ENCODE data around the gene IGFLR1. TPM values are rescaled to one million over a fixed set of nuclear protein-coding genes. Genes with fewer than 3 reads are reported as not detected.

Gene IGFLR1, protein sequence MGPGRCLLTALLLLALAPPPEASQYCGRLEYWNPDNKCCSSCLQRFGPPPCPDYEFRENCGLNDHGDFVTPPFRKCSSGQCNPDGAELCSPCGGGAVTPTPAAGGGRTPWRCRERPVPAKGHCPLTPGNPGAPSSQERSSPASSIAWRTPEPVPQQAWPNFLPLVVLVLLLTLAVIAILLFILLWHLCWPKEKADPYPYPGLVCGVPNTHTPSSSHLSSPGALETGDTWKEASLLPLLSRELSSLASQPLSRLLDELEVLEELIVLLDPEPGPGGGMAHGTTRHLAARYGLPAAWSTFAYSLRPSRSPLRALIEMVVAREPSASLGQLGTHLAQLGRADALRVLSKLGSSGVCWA
- polyA plus RNA-seq (2011; rRNA removed), result 5.7 and 6.4 TPM in 2 replicates
- polyA plus RNA-seq (2012; cell fraction: cytosol; rRNA removed), result 15.7 and 23.3 TPM in 2 replicates
- 21.1 and 28.1 TPM in 2 replicates for polyA plus RNA-seq (2012; cell fraction: nucleus; rRNA removed)
- 13.4 to 15.9 TPM (median 14.4 TPM) in 3 replicates for polyA plus RNA-seq (2017; fragmentation: RNase III; extraction: RNeasy Plus Mini Kit Qiagen cat#74134 plus additional on column Dnase treatment)
- polyA minus RNA-seq (2011; rRNA and poly(A)+ RNA removed), result 3.1 and 5.9 TPM in 2 replicates

GRCh38 chr19:35742121-35742724 is at the start of gene IGFLR1:
Gene IGFLR1 (minus strand): TSS chr19:35742452. CDS start chr19:35741180, 1,272 bp downstream.
- 94% methylated on average over 9 of the region's 9 CpGs for WGBS (ENCODE audit: missing lambda C conversion rate)
- POLR2A ChIA-PET, result no interaction called here
- Histone ChIP-seq H3K9me3 (no peaks in the 10 kb centered on the region), H3K27ac (peak within 1 kb of the TSS; percentile 62 to 84), H3K4me2 (peak within 1 kb of the TSS; percentile 89), H3K4me1 (peaks cover 30% of the 10 kb centered on the region), H3K4me3 (peak within 1 kb of the TSS; percentile 47; the same call in 2 of the 3 replicates)
- no peak for DNase-seq (ENCODE audit: low read depth in 1 of 2, low spot score in 1 of 2)
- TF ChIP-seq MAFK (IDR thresholded peaks at IDR 0.05; ENCODE audit: partially characterized antibody), result no peak
- no peak for TF ChIP-seq HDAC2 (IDR thresholded peaks at IDR 0.05)
- no peak for FAIRE-seq
- ATAC-seq, result no peak
- CTCF ChIA-PET, result interaction anchor here (0.6 to 1.3 kb wide), 5 partner anchors 11 to 131 kb away, joined by 3 to 4 read pairs (median 3); no protein-coding TSS in a partner anchor

DNA sequence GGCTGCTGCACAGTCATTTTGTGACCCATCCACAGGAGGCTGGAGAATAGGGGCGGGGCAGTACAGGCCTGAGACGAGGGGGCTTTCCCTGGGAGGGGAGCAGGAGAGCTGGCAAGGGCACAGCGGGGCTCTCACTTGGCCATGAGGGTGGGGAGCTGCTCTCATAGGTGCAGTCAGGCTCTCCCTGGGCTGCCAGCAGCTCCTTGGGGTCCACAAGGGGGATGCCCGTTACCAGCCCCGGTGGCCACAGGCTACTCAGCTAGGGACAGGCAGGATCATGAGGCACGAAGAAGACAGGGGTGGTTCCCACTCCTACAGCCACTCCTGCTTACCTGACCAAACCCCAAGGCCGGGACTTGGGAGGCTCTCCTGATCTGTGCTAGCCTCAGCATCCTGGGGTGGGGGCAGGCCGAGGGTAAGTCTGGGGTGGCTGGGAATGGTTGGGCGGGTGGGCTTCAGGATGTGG is 49.6 kb upstream of the IGFLR1 start:
- no peak for DNase-seq (ENCODE audit: low read depth in 1 of 2, low spot score in 1 of 2)
- Histone ChIP-seq H3K4me1 (peaks cover 8% of the 10 kb centered on the region), H3K4me2 (no peak overlapping the region), H3K9me3 (no peaks in the 10 kb centered on the region), H3K27ac (no peak overlapping the region), H3K4me3 (no peak overlapping the region)
- 84% methylated on average over 9 of the region's 9 CpGs for WGBS (ENCODE audit: missing lambda C conversion rate)
- CTCF ChIA-PET, result interaction anchor here (0.9 to 2.2 kb wide), 4 partner anchors 9 to 43 kb away, joined by 3 to 9 read pairs (median 6); no protein-coding TSS in a partner anchor
- TF ChIP-seq CHD2 (IDR thresholded peaks at IDR 0.05; ENCODE audit: low read length, partially characterized antibody) (no peak), ATOH8 (CRISPR knock-in tag; IDR thresholded peaks at IDR 0.05; ENCODE audit: low read depth) (no peak), PHF8 (IDR thresholded peaks at IDR 0.05; ENCODE audit: borderline replicate concordance, low read depth) (no peak), KDM5A (IDR thresholded peaks at IDR 0.05) (no peak), CEBPB (IDR thresholded peaks at IDR 0.05) (no peak), NR3C1 (IDR thresholded peaks at IDR 0.05) (no peak), RFX5 (IDR thresholded peaks at IDR 0.05) (no peak), MYC (IDR thresholded peaks at IDR 0.05; ENCODE audit: borderline replicate concordance, low read length) (no peak), BHLHE40 (IDR thresholded peaks at IDR 0.05; ENCODE audit: low read depth, low read length) (no peak), POLR2AphosphoS2 (conservative IDR thresholded peaks at IDR 0.05; ENCODE audit: low read length) (no peak), JUN (IDR thresholded peaks at IDR 0.05) (no peak), HDAC2 (IDR thresholded peaks at IDR 0.05) (no peak), SMC3 (IDR thresholded peaks at IDR 0.05) (no peak), TFCP2L1 (CRISPR knock-in tag; IDR thresholded peaks at IDR 0.05) (no peak), CBX2 (IDR thresholded peaks at IDR 0.05; ENCODE audit: borderline replicate concordance, low read depth) (no peak)
- TF ChIP-seq, protein P1, sequence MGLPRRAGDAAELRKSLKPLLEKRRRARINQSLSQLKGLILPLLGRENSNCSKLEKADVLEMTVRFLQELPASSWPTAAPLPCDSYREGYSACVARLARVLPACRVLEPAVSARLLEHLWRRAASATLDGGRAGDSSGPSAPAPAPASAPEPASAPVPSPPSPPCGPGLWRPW (IDR thresholded peaks at IDR 0.05), result no peak
- TF ChIP-seq, protein P2, sequence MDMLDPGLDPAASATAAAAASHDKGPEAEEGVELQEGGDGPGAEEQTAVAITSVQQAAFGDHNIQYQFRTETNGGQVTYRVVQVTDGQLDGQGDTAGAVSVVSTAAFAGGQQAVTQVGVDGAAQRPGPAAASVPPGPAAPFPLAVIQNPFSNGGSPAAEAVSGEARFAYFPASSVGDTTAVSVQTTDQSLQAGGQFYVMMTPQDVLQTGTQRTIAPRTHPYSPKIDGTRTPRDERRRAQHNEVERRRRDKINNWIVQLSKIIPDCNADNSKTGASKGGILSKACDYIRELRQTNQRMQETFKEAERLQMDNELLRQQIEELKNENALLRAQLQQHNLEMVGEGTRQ (IDR thresholded peaks at IDR 0.05), result no peak
- POLR2A ChIA-PET, result no interaction called here
- no peak for ATAC-seq
- FAIRE-seq, result no peak
